ENCODE measurements around the gene PHF3.
A peak's percentile ranks its signal among the peaks of the same experiment; 100 is the strongest.

The PHF3 gene, protein sequence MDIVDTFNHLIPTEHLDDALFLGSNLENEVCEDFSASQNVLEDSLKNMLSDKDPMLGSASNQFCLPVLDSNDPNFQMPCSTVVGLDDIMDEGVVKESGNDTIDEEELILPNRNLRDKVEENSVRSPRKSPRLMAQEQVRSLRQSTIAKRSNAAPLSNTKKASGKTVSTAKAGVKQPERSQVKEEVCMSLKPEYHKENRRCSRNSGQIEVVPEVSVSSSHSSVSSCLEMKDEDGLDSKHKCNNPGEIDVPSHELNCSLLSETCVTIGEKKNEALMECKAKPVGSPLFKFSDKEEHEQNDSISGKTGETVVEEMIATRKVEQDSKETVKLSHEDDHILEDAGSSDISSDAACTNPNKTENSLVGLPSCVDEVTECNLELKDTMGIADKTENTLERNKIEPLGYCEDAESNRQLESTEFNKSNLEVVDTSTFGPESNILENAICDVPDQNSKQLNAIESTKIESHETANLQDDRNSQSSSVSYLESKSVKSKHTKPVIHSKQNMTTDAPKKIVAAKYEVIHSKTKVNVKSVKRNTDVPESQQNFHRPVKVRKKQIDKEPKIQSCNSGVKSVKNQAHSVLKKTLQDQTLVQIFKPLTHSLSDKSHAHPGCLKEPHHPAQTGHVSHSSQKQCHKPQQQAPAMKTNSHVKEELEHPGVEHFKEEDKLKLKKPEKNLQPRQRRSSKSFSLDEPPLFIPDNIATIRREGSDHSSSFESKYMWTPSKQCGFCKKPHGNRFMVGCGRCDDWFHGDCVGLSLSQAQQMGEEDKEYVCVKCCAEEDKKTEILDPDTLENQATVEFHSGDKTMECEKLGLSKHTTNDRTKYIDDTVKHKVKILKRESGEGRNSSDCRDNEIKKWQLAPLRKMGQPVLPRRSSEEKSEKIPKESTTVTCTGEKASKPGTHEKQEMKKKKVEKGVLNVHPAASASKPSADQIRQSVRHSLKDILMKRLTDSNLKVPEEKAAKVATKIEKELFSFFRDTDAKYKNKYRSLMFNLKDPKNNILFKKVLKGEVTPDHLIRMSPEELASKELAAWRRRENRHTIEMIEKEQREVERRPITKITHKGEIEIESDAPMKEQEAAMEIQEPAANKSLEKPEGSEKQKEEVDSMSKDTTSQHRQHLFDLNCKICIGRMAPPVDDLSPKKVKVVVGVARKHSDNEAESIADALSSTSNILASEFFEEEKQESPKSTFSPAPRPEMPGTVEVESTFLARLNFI (N-terminal part only)

DNA sequence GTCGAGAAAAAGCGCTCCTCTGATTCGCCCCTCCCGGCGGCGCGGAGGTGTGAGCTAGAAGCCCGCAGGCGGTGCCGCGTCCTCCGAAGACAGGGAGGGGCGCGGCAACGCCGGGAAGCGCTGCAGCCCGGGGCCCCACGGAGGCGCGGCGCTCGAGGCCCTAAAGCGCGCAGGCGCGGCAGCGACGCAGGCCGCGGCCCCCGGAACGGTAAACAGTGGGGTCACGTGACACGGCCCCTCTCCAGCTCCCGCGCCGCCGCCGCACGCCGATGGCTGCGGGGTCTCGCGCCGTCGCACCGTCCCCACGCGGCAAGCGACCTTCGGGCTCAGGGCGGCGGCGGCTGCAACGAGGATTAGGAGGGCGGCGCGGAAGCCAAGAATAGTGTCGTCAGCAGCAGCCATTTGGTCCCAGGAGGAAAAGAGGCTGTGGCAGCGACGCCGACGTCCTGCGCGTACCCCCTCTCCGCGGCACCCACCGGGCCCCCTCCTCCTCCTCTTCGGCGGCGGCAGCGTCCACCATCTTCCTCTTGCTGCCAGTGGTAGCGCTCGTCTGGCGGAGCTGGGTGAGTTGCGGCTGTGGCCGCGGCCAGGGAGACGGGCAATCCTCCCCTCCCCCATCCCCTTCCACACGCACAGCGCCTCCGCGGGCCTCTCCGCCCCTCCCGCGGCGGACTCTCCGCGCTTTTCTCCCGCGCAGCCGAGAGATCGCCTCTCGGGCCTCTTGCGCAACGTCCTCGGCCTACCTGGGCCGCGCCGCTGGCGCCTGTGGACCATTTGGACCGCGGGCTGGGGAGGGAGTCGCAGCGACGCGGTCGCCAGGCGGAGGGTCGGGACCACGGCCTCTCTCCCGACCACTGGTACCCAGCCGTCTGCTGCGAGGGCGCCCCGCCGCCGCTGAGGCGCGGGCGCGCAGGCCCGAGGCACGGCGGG is at the start of gene PHF3:
PHF3 (plus strand) TSS at position 215 of the 930 bp plus-strand sequence. CDS start 10,750 bp downstream, outside the sequence.
- DNase-seq (ENCODE audit: low read depth in 3 of 3), result peak; percentile 77 to 85 (median 81)

DNA sequence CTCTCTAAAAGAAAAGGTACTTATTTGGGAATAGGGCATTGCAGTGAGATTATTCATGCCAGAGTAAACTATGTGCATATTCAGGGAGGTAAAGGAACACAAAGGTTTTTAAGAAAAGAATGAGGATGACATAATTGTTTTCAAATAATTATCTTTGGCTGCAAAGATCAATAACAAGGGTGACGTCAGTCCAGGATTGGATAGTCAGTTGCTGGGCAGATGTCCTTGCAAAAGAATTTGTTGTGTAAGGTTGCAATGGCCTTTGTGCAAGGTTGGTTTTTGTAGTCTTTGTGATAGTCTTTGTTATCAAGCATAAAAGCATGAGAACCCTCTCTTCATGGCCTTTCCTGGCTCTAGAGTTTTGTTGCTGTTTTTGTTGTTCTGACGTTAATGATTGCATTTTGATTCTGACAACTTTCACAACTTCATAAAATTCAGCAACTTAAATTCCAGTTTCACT is 45.6 kb upstream of the PHF3 start:
- no peak for DNase-seq (ENCODE audit: low read depth in 3 of 3)

DNA sequence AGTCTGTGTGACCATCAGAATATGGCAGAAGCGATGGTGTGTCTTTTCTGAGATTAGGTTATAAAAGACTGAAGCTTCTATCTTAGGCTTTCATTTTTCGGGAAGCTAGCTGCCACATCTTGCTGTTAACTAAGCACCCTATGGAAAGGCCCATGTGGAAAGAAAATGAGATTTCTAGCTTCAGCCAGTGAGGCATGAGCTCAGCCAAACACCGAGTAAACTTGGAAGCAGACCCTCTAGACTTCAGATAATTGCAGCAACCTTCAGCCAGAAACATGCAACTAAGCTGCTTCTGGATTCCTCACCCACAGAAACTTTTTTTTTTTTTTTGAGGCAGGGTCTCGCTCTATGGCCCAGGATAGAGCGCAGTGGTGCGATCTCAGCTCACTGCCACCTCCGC is 42.7 kb upstream of the PHF3 start:
- no peak for DNase-seq (ENCODE audit: low read depth in 3 of 3)

DNA sequence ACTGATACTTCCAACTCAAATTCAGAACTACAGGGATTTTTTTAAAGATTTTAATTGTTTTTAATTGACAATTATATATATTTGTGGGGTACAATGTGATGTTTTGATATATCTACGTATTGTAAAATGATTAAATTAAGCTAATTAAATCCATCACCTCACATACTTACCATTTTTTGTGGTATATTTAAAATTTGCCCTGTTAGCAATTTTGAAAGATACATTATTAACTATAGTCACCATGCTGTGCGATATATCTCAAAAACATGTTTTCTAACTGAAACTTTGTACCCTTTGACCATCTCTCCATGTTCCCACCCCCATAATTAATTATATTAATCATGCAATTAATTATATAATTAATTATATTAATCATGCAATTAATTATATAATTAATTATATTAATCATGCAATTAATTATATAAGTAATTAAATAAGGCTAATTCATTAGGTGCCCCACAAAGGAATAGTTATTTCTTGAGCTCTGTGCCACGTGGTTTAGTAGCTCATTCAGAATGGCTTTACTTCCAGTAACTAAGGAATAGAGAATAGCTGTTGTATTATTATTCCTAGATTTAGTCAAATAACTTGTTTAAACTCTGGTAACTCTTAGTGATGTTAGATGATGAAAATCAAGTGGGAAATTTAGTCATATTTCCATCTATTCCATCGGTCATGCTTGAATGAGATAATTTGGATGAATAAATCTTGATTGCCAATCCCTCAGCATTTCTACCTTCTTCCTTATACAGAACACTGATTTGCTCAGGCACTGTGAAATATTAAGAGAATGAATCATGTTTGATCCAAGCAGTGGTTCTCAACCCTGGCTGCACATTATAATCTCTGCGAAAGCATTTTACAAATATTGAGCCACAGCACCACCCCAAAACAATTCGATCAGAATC is 38.2 kb upstream of the PHF3 start:
- no peak for DNase-seq (ENCODE audit: low read depth in 3 of 3)

DNA sequence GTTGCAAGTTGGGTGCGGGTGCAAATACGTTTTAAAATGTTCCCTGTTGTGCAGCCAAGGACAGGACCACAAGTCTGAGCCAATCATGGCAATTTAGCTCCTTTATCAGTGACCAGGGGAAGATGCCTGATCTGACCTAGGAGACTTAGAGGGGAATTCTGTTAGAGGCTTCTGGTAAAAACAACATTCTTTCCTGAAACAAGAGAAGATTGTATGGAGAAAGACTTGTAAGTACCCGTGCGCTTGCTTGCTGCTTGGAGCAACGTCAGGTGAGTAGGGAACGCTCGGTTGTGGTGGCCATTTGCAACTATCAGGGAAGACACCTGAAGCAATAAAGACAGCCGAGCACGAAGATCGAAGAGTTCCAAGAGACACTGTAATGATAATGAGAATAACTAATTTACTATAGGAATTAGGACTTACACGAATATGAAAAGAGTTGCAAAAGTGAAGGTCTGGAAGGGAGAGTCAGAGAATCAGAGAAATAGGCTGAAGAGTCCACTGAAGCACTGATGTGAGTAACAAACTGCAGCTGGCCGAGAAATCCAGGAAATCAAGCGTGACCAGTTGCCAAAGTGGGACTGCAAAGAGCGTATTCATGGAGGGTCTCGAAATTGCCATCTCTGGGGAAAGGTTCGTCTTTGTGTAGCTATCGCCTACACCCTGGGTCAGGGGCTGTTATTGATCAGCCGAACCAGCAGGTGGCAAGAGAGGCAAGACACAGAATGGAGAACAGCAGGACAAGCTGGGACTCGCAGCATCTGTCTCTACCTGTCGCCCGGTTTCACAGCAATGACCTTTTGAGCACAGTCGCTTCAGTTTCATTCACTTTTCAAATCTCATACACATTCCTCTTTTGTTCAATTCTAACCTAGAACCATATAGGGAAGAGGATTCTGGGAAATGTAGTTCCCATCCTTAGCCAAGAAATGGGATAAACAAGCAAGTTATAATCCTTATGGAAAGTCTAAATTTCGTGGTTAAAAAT is 37.3 kb upstream of the PHF3 start:
- DNase-seq (ENCODE audit: low read depth in 3 of 3), result peak; percentile 33 to 62 (median 56)

DNA sequence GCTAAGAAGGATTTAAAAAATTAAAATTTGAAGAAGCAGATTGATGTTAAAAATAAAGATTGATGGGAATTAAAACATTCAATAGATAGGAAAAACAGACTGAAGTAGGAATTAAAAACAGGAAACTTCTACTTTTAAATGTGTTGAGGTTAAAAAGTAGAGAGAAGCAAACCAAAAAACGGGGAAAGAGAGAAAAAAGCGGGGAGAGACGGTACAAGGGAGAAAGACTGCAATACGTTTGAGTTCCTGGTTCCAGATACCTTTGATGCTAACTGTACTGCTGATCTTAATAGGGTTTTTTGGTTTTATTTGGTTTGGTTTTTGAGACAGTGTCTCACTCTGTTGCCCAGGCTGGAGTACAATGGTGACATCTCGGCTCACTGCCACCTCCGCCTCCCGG is 36.4 kb upstream of the PHF3 start:
- no peak for DNase-seq (ENCODE audit: low read depth in 3 of 3)

DNA sequence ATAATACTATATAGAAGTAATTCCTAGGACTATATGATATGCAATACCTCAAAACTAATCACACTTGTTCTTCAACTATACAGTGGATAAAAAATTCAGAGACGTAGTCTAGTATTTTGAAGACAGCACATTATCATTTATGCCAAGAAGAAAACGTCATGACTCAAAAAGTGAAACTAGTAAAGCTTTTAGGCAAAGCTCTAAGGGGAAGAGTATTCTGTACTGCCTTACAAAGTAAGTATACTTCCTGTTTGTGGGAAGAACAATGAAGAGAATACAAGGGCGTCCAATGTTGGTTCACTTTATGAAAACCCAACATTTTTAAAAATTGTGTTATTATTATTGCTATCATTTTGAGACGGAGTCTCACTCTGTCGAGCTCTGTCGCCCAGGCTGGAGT is 35.5 kb upstream of the PHF3 start:
- DNase-seq (ENCODE audit: low read depth in 3 of 3), result no peak

DNA sequence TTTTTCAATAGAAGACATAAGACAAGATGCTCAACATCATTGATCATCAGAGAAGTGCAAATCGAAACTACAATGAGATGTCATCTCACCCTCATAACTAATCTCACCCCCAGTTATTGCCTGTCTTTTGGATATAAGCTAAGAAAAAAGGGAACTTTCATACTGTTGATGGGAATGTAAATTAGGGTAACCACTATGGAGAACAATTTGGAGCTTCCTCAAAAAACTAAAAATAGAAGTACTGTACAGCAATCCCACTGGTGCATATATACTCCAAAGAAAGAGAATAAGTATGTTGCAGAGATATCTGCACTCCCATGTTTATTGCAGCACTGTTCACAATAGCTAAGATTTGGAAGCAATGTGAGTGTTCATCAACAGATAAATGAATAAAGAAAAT is 26.4 kb upstream of the PHF3 start:
- DNase-seq (ENCODE audit: low read depth in 3 of 3), result no peak

DNA sequence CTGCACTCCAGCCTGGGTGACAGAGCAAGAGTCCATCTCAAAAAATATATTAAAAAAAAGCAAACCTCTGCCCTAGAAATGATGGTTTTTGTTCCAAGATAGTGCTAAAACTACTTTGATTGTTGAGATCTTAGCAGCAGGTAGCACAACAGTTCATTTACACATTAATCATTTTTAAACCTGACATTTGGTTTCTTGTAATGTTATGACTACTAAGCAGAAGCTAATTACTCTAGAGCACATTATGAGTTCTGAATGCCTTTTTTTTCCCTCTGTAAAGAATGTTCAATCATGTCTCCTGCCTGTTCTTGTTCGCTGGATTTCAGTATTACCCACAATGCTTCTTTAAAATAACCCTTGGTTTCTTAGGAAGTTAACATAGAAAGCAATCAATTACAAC is 24.7 kb upstream of the PHF3 start:
- no peak for DNase-seq (ENCODE audit: low read depth in 3 of 3)

DNA sequence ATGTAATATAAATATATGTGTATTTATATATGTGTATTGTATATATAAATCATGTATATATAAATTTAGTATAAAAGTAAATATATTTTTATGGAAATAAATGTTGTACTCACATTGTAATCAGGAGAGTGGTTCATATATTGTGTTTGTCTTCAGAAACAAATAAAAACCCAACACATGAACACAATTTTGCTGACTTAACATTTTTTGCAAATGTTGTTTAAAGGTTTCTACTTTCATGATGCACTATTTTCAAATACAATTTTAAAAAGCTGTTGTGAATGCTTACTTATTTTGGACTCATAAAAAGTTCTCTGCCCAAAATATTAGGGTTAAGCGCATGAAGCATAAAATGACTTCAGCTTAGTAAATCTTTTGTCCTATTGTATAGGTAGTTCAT is 24.0 kb upstream of the PHF3 start:
- DNase-seq (ENCODE audit: low read depth in 3 of 3), result no peak

DNA sequence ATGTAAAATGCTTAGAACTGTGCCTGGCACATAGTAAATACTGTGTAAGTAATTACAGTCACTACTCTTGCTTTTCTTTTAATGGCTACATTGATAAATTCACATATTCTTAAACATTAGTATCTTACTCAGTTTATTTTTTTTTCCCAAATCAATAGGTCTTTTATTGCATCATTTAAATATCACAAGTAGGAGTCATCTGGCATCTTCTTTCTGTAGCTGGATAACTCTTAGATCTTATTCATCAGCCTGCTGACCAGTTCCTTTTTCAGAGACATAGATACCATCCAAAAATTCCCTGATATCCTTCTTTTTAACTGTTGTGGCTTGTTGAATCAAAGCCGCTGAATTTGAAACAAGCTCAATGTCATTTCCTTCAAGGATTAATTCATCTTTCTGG is 20.0 kb upstream of the PHF3 start:
- DNase-seq (ENCODE audit: low read depth in 3 of 3), result no peak

DNA sequence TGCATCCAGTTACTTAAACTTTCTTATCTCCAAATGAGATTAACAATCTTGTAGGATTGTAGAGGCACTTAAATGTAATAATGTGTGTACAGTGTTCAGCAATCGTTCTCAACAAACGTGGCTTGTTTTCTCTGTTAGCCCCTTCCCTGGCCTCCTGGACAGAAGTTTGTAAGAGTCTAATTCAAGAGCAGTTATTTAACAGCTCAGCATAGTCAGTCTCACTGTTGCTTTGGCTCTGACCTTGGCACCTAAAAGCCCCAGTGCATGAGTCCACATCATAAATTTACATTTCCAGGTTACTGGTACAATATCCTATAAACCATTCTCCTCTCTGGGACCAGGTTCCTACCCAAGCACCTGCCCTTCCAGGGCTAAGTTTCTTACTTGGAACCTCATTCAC is 11.5 kb upstream of the PHF3 start:
- DNase-seq (ENCODE audit: low read depth in 3 of 3), result no peak

DNA sequence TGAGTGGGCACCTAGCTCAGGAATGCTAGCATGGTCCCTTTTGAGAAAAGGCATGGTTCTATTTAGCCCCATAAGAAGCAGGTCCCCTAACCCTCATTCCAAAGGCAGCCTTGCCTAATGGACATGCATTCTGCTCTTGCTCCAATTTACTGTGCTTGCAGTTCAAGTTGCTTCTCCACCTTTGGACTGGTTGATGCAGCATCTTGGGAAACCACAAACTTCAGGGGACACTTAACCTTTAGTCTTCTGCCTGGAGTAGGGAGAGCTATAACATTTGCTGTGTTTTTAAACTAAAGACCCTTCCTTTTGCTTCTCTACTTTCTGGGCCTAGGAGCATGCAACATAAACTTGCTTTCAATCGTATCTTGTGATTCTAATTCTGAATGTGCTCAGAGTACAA is 5.1 kb upstream of the PHF3 start:
- DNase-seq (ENCODE audit: low read depth in 3 of 3), result no peak

DNA sequence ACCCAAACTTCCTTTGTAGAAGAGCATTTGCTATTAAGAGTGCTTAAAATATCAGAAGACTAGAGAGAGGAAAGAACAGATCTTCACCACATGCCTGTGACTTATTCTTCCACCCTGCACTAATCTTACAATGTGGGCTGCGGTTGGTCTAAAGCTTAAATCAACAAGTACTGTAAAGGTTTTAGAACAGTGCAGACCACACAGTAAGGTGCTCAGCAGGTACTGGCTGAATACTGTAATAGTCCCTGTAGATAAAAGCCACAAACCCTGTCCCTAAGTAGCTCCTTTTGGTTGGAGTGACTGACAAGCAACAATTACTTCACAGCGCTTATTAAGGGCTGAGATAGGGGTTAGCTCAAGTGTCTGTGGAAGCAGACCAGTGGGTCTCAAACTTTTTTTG is 972 bp upstream of the PHF3 start:
- no peak for DNase-seq (ENCODE audit: low read depth in 3 of 3)

DNA sequence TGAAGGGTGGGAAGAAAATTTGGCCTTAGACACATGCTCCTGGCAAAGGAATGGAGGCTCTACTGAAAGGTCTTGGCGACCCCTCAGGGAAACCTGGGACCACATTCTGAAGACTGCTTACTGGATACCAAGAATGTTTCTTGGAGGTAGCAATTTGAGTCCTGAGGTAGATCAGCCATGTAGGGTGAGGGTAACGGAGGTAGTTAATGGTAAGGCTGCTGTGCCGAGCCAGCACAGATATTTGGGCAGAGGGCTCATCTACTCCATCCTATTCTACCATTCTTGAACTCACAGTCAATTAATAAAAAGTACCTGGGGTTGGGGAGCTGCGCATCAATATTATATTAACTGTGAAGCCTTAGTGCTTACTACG is 401 bp upstream of the PHF3 start:
- DNase-seq (ENCODE audit: low read depth in 3 of 3), result no peak

DNA sequence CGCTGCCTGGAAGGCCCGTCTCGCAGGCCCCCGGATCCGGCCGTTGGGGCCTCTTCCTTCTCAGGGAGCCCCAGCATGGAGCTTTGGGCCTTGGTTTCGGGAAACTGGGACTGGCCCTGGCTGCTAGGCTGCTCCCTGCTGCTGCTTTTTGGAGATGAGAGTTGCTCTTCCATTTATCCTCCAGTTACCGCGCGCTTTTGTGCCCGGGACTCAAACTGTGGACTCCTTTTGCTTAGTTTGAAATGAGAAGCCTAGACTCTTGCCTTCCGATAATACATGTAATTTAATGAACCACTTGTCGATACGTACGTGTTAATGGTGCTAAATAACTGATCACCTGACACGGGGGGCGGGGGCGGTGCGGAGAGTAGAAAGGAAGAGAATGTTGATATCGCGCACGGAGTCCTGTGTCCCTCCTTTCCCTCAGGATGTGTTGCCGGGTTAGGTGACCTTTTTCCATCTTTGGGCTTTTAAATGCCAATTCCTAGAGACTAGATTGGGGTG is 968 bp downstream of the PHF3 start:
- peak; percentile 34 to 48 (median 41) for DNase-seq (ENCODE audit: low read depth in 3 of 3)

DNA sequence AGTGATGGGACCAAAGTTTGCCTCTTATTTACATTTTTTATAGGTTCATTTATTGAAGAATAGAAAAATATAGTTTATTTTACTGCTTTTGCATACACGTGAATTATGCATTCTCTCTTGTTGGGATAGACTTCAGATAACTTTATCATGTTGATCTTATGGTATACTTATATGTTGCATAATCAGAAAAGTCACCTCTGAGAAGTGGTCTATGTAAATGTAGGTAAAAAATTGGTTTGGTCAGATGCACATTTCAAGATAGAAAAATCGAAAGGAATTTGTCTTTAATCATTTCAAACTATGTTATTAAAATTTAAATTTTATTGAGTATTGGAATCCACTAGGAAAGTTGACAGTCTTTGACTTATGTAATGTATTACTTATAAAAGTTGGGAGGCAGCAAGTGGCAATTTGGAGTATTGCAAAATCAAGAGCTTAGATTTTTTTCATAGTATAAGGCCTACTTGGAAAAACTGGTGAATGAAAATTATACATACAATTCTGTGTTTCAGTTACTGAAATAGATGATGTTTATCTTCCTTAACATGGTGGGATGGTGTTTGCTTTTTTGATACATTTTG is 2.4 kb downstream of the PHF3 start:
- no peak for DNase-seq (ENCODE audit: low read depth in 3 of 3)

DNA sequence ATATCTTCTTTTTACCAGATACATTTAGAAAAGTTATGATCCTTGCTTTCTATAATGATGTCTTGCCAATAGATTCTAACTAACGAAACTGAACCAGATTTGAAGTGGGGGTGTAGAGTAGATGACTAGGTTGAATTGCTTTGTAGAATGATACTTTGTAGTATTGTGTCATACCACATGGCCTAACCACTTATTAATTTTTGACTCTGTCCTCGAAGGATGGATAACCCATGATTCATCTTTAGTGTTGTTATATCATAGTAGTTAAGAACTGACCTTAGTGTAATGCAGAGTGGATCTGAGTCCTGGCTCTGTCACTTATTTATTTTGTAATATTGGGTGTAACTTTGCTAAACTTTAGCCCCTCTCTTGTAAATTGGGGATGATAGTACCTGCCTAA is 4.5 kb downstream of the PHF3 start:
- DNase-seq (ENCODE audit: low read depth in 3 of 3), result no peak
